Measurements from ENCODE around the gene CREBRF. TPM values are rescaled to one million over a fixed set of nuclear protein-coding genes. Genes with fewer than 3 reads are reported as not detected.
A peak's percentile ranks its signal among the peaks of the same experiment; 100 is the strongest.

Gene CREBRF
- total and polyA plus RNA-seq, 2 of the 8 experiments (the other 6 are each of a cell fraction or from before 2014, with no cell fraction given), result 1.2 to 4.7 TPM

GRCh38 chr5:173015598-173016455, 40.3 kb upstream of the CREBRF start:
- Histone ChIP-seq H2AK5ac (ENCODE audit: low read depth, low read length) (peak overlapping the region; percentile 82; the same call in 1 of the 2 replicates), H3K79me1 (ENCODE audit: low read depth, low read length) (peaks cover 3% of the 10 kb centered on the region; the same call in 1 of the 2 replicates), H3K56ac (replicated peaks; ENCODE audit: insufficient read length, low read depth, low read length) (no peak overlapping the region), H3K36me3 (ENCODE audit: control insufficient read depth in 2 of 4, insufficient read depth in 4 of 4, low read length in 3 of 4) (peaks cover 0 to 6% (median 6%) of the 10 kb centered on the region in 4 experiments; a peak in 2 of 8 replicates), H2BK20ac (ENCODE audit: low read length) (no peak overlapping the region), H2BK12ac (ENCODE audit: low read depth, low read length) (no peak overlapping the region), H3K4me2 (ENCODE audit: insufficient read depth in 1 of 2, low read depth in 2 of 2, low read length in 2 of 2) (peak overlapping the region; percentile 26 to 27; a peak in 2 of 4 replicates), H2BK5ac (ENCODE audit: low read depth, low read length) (no peak overlapping the region), H4K8ac (ENCODE audit: extremely low read depth, insufficient read depth, low read length) (no peak overlapping the region), H3K79me2 (ENCODE audit: control insufficient read depth in 1 of 2, insufficient read depth in 2 of 2, low read length in 2 of 2) (peaks cover 3 to 49% of the 10 kb centered on the region in 2 experiments; a peak in 2 of 4 replicates), H3K27ac (ENCODE audit: low read depth, low read length) (no peak overlapping the region; the same call in 1 of the 2 replicates), H3K9me3 (ENCODE audit: insufficient read depth in 2 of 2, low read depth in 1 of 2, low read length in 1 of 2) (no peaks in the 10 kb centered on the region), H2BK120ac (replicated peaks; ENCODE audit: low read depth, low read length) (no peak overlapping the region), H3K4me1 (replicated peaks in 1 of 4; ENCODE audit: control insufficient read depth in 3 of 4, insufficient read depth in 4 of 4, low read length in 3 of 4) (peaks cover 0 to 6% (median 1%) of the 10 kb centered on the region in 4 experiments; a peak in 2 of 7 replicates), H4K20me1 (replicated peaks in 1 of 2; ENCODE audit: control insufficient read depth in 1 of 2, insufficient read depth in 2 of 2, low read length in 2 of 2) (peaks cover 0 to 5% of the 10 kb centered on the region in 2 experiments), H3K23me2 (ENCODE audit: low read depth, low read length) (no peaks in the 10 kb centered on the region), H4K91ac (replicated peaks; ENCODE audit: insufficient read length, low read length) (no peak overlapping the region), H3K4ac (replicated peaks; ENCODE audit: insufficient read length, low read depth, low read length) (no peak overlapping the region), H3K18ac (ENCODE audit: extremely low read depth, low read length) (no peak overlapping the region), H3K14ac (ENCODE audit: insufficient read length) (no peak overlapping the region), H2BK15ac (ENCODE audit: low read length) (no peak overlapping the region), H3K23ac (ENCODE audit: insufficient read length) (no peak overlapping the region), H4K5ac (ENCODE audit: insufficient read length, low read depth, low read length) (no peak overlapping the region), H2AFZ (ENCODE audit: low read length) (no peak overlapping the region), H3K27me3 (replicated peaks in 1 of 4; ENCODE audit: control insufficient read depth in 3 of 4, extremely low read depth in 1 of 4, insufficient read depth in 3 of 4, low read length in 3 of 4) (no peaks in the 10 kb centered on the region), H3K4me3 (ENCODE audit: extremely low read depth in 1 of 4, insufficient read depth in 2 of 4, low read depth in 3 of 4, low read length in 4 of 4) (no peak overlapping the region), H3K9ac (replicated peaks in 1 of 4; ENCODE audit: extremely low read depth in 1 of 4, low read depth in 3 of 4, low read length in 3 of 4) (no peak overlapping the region)
- POLR2A ChIA-PET (ENCODE audit: partially characterized antibody), result interaction anchor here (0.8 to 1.3 kb wide), 2 partner anchors 14 to 30 kb away, joined by 3 to 4 read pairs; no protein-coding TSS in a partner anchor
- DNase-seq (ENCODE audit: low read depth in 1 of 2, low spot score in 2 of 2), result no peak
- FAIRE-seq, result no peak
- WGBS, 2 experiments (ENCODE audit: extremely low coverage in 1 of 2, insufficient coverage in 1 of 2, insufficient read length in 1 of 2, insufficient replicate concordance in 2 of 2, low coverage in 1 of 2, low lambda C conversion rate in 2 of 2, missing lambda C conversion rate in 1 of 2), result 78% methylated on average over 12 of the region's 13 CpGs; no CpG with 5 or more reads in 1 of the 2 experiments
- CTCF ChIA-PET (ENCODE audit: partially characterized antibody), result interaction anchor here (0.5 to 1.7 kb wide), 8 partner anchors 21 to 309 kb away, joined by 3 to 5 read pairs (median 4); partner anchors contain the start of gene ATP6V0E1
- TF ChIP-seq HDAC6 (IDR thresholded peaks at IDR 0.05; ENCODE audit: low read depth, low read length) (no peak), SP4 (IDR thresholded peaks at IDR 0.05; ENCODE audit: low read length) (no peak), TAF1 (IDR thresholded peaks at IDR 0.05; ENCODE audit: low read depth, low read length) (no peak), CBX5 (IDR thresholded peaks at IDR 0.05; ENCODE audit: low read depth, low read length) (no peak), CTBP2 (IDR thresholded peaks at IDR 0.05; ENCODE audit: borderline replicate concordance, insufficient read depth, insufficient read length, low read length) (no peak), RXRA (IDR thresholded peaks at IDR 0.05; ENCODE audit: insufficient read depth, low read depth, low read length) (no peak), NRF1 (IDR thresholded peaks at IDR 0.05; ENCODE audit: low read depth, low read length) (no peak), CHD2 (IDR thresholded peaks at IDR 0.05; ENCODE audit: low read length) (no peak), ATF3 (IDR thresholded peaks at IDR 0.05; ENCODE audit: insufficient read depth, low read depth, low read length) (no peak), EGR1 (IDR thresholded peaks at IDR 0.05; ENCODE audit: borderline replicate concordance, low read depth, low read length) (no peak), TAF7 (optimal IDR thresholded peaks at IDR 0.05; ENCODE audit: borderline replicate concordance, low read depth, low read length) (no peak)

Measured in H1 (cell line).